Activated CD8-positive, alpha-beta memory T cell treated with anti-CD3 and anti-CD28 coated beads, Interleukin-2, amount 10 ng/mL, durations not matched to agents 7 days and 5 days (primary cell): ENCODE data around the gene ZNF487. TPM values are rescaled to one million over a fixed set of nuclear protein-coding genes. Genes with fewer than 3 reads are reported as not detected.
"Not testable (repeated sequence)": the region's sequence is repeated elsewhere in the genome, so short reads cannot be mapped to it uniquely, and the experiment has no call there.

ENCODE experiments used
- ATAC-seq: fragments of 150-1000 bp; cut with Tn5 transposase; one replicate; pipeline ENCODE4 v1.10.0; 2021; ENCODE audit warnings: moderate library complexity
- CTCF ChIA-PET: fragments of 350-600 bp; sonication (Branson Sonifier 250); formaldehyde crosslinking; loops from one replicate; lab custom pipeline; 2021; ENCODE audit warnings: antibody characterized with exemption; lab: Charles Lee
- DNase-seq: peaks from one replicate; pipeline ENCODE4 v3.0.0-alpha.2; 2020
- H3K27ac Mint-ChIP-seq: one replicate; pipeline ENCODE4 v1.8.0; 2021; ENCODE audit warnings: mild to moderate bottlenecking, mixed read lengths
- H3K27me3 Mint-ChIP-seq: one replicate; pipeline ENCODE4 v1.8.0; 2021; ENCODE audit warnings: mixed read lengths
- H3K36me3 Mint-ChIP-seq: one replicate; pipeline ENCODE4 v1.8.0; 2021; ENCODE audit warnings: mild to moderate bottlenecking, mixed read lengths
- H3K4me1 Mint-ChIP-seq: one replicate; pipeline ENCODE4 v1.8.0; 2021; ENCODE audit warnings: mixed read lengths
- H3K4me3 Mint-ChIP-seq: one replicate; pipeline ENCODE4 v1.8.0; 2021; ENCODE audit warnings: mild to moderate bottlenecking, moderate library complexity, mixed read lengths
- H3K9me3 Mint-ChIP-seq: one replicate; pipeline ENCODE4 v1.8.0; 2022; ENCODE audit warnings: low read depth, mixed read lengths
- total RNA-seq, 2 experiments: library from RNA; stranded (reverse); gene quantifications; one replicate each; pipeline ENCODE4 v1.2.3, GENCODE V29; 2021

The ZNF487 gene
- total RNA-seq, 2 experiments from 2014 or later = 1.9 to 2.7 TPM

DNA sequence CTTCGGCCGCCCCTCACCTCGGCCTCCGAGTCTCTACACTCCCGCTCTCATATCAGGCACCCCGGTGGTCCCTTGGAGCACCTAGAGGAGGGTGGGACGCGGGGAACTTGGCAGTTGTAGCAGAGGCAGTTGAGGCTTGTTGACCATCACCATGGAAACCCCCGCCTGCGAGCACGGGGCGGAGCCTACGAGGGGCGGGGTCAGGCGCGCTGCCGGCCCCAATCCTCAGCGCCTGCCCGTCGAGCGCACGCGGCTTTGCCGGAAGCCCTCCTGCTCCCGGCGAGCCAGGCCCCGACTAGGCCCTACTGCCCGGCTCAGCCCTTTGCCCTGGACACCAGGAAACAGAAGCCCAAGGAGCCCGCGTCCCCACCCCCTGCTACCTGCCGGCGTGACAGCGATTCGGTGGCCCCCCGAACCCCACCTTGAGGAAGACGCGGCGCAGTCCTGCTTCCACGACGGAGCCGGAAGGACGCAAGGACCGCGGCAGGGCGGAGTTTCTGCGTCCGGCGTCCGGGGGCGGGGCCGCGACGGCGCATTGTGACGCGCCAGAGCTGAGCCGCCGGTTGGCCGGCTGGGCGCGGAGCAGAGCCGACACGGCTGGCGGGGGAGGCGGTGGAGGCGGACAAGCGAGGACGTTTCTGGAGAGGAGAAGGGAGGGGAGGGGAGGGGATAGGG lies 28.1 kb upstream of the ZNF487 start, which contains the start of gene HNRNPF:
Gene HNRNPF, minus strand, starts transcription at position 477 of the 675 bp plus-strand sequence. CDS start 21,302 bp downstream, outside the sequence.
- H3K27ac Mint-ChIP-seq = peak within 1 kb of the TSS; percentile 98
- H3K4me3 Mint-ChIP-seq = peak within 1 kb of the TSS; percentile 98
- H3K9me3 Mint-ChIP-seq = no peaks in the 10 kb centered on the region
- DNase-seq (peak; percentile 96), ATAC-seq (peak; percentile 77)
- H3K36me3 Mint-ChIP-seq = peaks cover 28% of the 10 kb centered on the region
- H3K27me3 Mint-ChIP-seq = no peaks in the 10 kb centered on the region
- H3K4me1 Mint-ChIP-seq = peaks cover 20% of the 10 kb centered on the region
- CTCF ChIA-PET = interaction anchor here (1.4 to 1.9 kb wide), 5 partner anchors 10 to 18 kb away, joined by 4 to 19 read pairs (median 5); no protein-coding TSS in a partner anchor

DNA sequence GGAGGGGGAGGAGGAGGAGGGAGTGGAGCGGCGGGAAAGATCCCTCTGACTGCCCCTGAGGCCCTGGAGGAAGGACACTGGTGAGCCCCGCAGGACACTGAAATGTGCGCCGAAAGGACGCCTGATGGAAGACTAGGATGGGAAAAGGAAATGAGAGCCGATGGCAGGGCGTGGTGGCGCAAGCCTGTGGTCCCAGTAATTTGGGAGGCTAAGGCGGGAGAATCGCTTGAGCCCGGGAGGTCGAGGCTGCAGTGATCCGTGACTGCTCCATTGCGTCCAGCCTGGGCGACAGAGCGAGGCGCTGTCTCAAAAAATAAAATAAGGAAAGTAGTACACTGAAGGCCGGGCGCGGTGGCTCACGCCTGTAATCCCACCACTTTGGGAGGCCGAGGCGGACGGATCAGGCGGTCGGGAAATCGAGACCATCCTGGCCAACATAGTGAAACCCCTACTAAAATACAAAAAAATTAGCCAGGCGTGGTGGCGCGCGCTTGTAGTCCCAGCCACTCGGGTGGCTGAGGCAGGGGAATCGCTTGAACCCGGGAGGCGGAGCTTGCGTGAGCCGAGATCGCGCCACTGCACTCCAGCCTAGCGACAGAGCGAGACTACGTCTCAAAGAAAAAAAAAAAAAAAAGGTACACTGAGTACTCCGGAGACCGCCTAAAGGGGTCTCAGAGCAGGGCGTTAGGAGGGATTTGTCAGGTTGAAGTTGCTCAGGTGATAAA lies 27.4 kb upstream of the ZNF487 start:
- H3K4me3 Mint-ChIP-seq = peak overlapping the region; percentile 98
- peak overlapping the region; percentile 98 for H3K27ac Mint-ChIP-seq
- H3K27me3 Mint-ChIP-seq = no peaks in the 10 kb centered on the region
- H3K36me3 Mint-ChIP-seq = peaks cover 23% of the 10 kb centered on the region
- peak; percentile 90 for DNase-seq
- CTCF ChIA-PET = interaction anchor here (0.8 to 1.7 kb wide), 6 partner anchors 9 to 118 kb away, joined by 3 to 19 read pairs (median 4); no protein-coding TSS in a partner anchor
- ATAC-seq = peak; percentile 10
- no peaks in the 10 kb centered on the region for H3K9me3 Mint-ChIP-seq
- peaks cover 14% of the 10 kb centered on the region for H3K4me1 Mint-ChIP-seq

DNA sequence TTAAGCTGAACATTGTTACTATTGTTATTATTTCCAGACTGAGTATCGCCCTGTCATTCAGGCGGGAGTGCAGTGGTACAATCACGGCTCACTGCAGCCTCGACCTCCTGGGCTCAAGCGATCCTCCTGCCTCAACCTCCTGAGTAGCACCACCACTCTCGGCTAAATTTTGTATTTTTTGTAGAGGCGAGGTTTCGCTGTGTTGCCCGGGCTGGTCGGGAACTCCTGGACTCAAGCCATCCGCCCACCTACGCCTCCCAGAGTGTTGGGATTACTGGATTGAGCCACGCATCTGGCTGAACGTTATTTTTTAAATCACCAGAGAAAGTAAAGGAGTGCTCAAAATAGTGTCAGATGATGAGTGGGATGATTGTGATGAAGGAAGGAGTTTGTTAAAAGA lies 26.6 kb upstream of the ZNF487 start:
- ATAC-seq (no peak), DNase-seq (no peak)
- Mint-ChIP-seq H3K27me3 (no peaks in the 10 kb centered on the region), H3K9me3 (no peaks in the 10 kb centered on the region), H3K4me3 (peak overlapping the region; percentile 98), H3K27ac (peak overlapping the region; percentile 98), H3K4me1 (peaks cover 11% of the 10 kb centered on the region), H3K36me3 (peaks cover 19% of the 10 kb centered on the region)
- CTCF ChIA-PET = interaction anchor here (0.8 to 1.7 kb wide), 7 partner anchors 9 to 119 kb away, joined by 3 to 19 read pairs (median 3); partner anchors contain the start of gene ZNF487

DNA sequence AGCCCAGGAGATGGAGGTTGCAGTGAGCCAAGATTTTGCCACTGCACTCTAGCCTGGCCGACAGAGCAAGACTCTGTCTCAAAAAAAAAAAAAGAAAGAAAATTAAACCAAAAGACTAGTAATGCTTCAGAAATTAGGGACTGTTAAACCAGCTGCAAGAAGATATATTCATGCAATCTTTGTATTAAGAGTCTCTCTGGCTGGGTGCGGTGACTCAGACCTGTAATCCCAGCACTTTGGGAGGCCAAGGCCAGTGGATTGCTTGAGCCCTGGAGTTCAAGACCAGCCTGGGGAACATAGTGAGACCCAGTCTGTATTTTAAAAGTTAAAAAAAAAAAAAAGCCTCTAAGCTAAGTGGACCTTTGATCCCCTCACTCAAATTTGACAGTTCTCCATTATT lies 25.4 kb upstream of the ZNF487 start:
- Mint-ChIP-seq H3K27ac (no peak overlapping the region), H3K4me3 (no peak overlapping the region), H3K4me1 (peaks cover 11% of the 10 kb centered on the region), H3K27me3 (no peaks in the 10 kb centered on the region), H3K9me3 (no peaks in the 10 kb centered on the region), H3K36me3 (peaks cover 11% of the 10 kb centered on the region)
- ATAC-seq = no peak
- no peak for DNase-seq
- CTCF ChIA-PET = interaction anchor here (0.9 to 1.4 kb wide), 2 partner anchors 25 to 118 kb away, joined by 3 read pairs; partner anchors contain the start of gene ZNF487

DNA sequence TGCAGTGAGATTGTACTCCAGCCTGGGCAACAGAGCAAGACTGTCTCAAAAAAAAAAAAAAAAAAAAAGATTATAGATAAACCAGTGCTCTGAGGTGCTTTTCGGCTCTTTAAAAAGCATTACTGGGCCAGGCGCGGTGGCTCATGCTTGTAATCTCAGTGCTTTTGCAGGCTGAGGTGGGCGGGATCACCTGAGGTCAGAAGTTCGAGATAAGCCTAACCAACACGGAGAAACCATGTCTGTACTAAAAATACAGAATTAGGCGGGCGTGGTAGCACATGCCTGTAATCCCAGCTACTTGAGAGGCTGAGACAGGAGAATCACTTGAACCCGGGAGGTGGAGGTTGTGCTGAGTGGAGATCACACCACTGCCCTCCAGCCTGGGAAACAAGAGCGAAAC lies 21.4 kb upstream of the ZNF487 start:
- DNase-seq = no peak
- Mint-ChIP-seq H3K9me3 (no peaks in the 10 kb centered on the region), H3K27ac (no peak overlapping the region), H3K36me3 (peaks cover 2% of the 10 kb centered on the region), H3K27me3 (no peaks in the 10 kb centered on the region), H3K4me1 (peaks cover 33% of the 10 kb centered on the region), H3K4me3 (no peak overlapping the region)
- no peak for ATAC-seq
- CTCF ChIA-PET = interaction anchor here (0.9 kb wide), 1 partner anchor 15 kb away, joined by 3 read pairs; no protein-coding TSS in a partner anchor

DNA sequence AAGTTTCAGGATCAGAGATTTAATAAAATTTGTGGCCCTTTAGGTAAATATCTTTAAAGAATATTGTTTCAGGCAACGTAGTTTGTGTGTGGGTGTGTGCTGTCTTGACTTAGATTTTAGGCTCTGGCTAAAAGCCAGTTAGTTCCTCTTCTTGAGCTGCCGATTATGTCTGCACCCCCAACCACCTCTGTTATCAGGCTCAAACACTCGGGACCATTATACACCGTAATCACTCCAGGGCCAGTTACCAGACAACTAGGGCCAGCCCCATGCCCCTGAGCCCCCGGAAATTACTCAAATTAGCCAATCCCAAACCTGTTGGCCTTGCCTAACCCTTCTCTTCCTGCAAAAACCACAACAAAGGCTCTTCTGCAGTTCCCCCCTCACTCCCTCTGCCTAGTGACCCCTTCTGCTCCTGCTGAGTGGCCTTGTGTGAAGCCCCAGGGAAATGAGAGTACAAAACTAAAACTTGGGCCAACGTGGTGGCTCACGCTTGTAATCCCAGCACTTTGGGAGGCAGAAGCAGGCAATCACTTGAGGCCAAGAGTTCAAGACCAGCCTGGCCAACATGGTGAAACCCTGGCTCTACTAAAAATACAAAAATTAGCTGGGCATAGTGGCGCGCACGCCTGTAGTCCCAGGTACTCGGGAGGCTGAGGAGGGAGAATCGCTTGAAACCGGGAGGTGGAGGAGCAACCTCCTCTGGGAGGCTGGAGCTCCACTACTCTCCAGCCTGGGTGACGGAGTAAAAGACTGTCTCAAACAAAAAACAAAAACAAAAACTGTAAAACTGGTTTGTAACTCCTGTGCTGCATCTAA lies 18.8 kb upstream of the ZNF487 start:
- H3K9me3 Mint-ChIP-seq = no peaks in the 10 kb centered on the region
- H3K4me1 Mint-ChIP-seq = peaks cover 40% of the 10 kb centered on the region
- peaks cover 2% of the 10 kb centered on the region for H3K36me3 Mint-ChIP-seq
- CTCF ChIA-PET = interaction anchor here (0.8 to 3.1 kb wide), 8 partner anchors 9 to 297 kb away, joined by 3 to 19 read pairs (median 4); partner anchors contain the start of genes HNRNPF and ZNF487
- ATAC-seq = peak; percentile 28
- peak; percentile 79 for DNase-seq
- H3K27me3 Mint-ChIP-seq = no peaks in the 10 kb centered on the region
- peak overlapping the region; percentile 96 for H3K27ac Mint-ChIP-seq
- H3K4me3 Mint-ChIP-seq = peak overlapping the region; percentile 50

DNA sequence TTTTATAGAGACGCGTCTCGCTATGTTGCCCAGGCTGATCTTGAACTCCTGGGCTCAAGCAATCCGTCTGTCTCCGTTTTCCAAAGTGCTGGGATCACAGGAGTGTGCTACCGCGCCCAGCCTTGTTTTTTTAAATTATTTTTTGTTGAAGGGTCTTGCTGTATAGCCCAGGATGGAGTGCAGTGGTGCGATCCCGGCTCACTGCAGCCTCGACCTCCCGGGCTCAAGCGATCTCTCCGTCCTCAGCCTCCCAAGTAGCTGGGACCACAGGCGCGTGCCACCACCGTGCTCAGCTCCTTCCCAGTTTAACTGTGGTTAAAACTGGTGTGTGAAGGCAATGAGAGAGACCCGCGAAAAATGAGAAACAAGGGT lies 16.9 kb upstream of the ZNF487 start:
- ATAC-seq = no peak
- Mint-ChIP-seq H3K9me3 (no peaks in the 10 kb centered on the region), H3K4me3 (peak overlapping the region; percentile 85), H3K27ac (peak overlapping the region; percentile 96), H3K27me3 (no peaks in the 10 kb centered on the region), H3K4me1 (peaks cover 42% of the 10 kb centered on the region), H3K36me3 (peaks cover 4% of the 10 kb centered on the region)
- CTCF ChIA-PET = interaction anchor here (0.7 to 3.1 kb wide), 7 partner anchors 11 to 29 kb away, joined by 4 to 19 read pairs (median 7); partner anchors contain the start of gene HNRNPF
- DNase-seq = no peak

DNA sequence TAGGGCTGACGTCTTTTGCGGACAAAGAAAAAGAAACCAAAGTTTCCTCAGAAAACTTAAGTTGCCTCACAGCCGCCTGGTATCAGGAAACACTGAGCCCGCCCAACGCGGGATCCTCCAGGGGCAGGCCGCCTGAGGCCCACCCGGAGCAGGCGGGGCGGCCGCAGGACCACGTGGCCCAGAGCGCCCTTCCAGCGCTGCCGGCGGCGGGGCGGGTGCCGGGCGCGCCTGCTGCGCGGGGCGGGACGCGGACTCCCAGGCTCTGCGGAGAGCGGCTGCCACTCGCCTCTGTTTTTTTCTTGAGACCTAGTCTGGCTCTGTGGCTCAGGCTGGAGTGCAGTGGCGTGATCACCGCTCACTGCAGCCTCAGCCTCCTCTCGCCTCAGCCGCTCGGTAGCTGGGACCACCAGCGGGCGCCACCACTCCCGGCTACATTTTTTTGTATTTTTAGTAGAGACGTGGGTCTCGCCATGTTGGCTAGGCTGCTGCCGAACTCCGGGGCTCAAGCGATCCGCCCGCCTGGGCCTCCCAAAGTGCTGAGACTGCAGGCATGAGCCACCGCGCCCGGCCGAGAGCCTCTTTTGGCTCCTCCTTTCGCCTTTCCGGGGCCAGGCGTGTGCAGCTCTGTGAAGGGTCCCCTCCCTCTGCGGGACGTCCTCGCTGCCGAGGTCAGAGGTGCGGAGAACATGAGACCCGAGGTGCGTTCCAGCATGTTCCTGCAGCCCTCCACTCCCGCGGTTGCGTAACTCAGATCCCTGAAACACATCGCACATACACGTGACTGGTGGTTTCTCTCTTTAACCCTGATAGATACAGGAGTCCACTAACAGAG lies 16.3 kb upstream of the ZNF487 start:
- H3K27me3 Mint-ChIP-seq = no peaks in the 10 kb centered on the region
- peaks cover 42% of the 10 kb centered on the region for H3K4me1 Mint-ChIP-seq
- peak overlapping the region; percentile 98 for H3K27ac Mint-ChIP-seq
- CTCF ChIA-PET = interaction anchor here (0.7 to 3.1 kb wide), 8 partner anchors 11 to 31 kb away, joined by 3 to 19 read pairs (median 6); partner anchors contain the start of gene HNRNPF
- H3K9me3 Mint-ChIP-seq = no peaks in the 10 kb centered on the region
- DNase-seq = peak; percentile 93
- ATAC-seq = peak; percentile 89
- H3K4me3 Mint-ChIP-seq = peak overlapping the region; percentile 85
- peaks cover 4% of the 10 kb centered on the region for H3K36me3 Mint-ChIP-seq

DNA sequence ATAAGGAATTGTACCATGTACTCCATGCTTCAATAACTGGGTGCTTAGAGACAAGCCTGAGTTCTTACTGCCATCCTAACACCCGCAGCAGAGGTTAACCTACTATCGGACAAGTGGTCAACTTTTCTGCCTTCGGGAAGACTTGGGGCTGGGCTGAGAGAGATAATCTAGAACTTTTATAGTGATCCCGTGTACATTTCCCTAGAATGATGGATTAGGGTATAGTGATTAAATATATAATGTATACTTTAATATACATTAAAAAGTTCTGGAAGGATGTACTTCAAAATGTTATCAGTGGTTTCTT lies 15.8 kb upstream of the ZNF487 start:
- peak overlapping the region; percentile 85 for H3K4me3 Mint-ChIP-seq
- H3K27ac Mint-ChIP-seq = peak overlapping the region; percentile 98
- H3K27me3 Mint-ChIP-seq = no peaks in the 10 kb centered on the region
- ATAC-seq = no peak
- H3K36me3 Mint-ChIP-seq = peaks cover 4% of the 10 kb centered on the region
- no peak for DNase-seq
- peaks cover 48% of the 10 kb centered on the region for H3K4me1 Mint-ChIP-seq
- H3K9me3 Mint-ChIP-seq = no peaks in the 10 kb centered on the region
- CTCF ChIA-PET = interaction anchor here (1.4 to 2.2 kb wide), 3 partner anchors 11 to 30 kb away, joined by 3 to 8 read pairs (median 4); no protein-coding TSS in a partner anchor

DNA sequence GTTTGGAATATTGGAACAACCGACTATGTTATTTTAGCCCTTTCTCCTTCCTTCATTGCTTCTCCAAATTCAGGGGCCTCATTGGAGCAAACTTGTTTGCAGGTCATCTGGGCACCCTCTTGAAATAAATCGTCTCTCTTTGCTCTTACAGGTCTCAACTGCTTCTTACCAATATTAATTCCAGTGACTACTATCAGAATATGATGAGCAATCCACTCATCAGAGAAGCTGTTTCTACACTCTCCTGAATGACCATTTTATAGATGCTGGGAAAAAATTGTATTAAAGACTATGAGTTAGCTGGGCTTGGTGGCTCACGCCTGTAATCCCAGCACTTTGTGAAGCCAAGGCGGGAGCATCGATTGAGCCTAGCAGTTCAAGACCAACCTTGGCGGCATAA lies 15.4 kb upstream of the ZNF487 start:
- CTCF ChIA-PET = interaction anchor here (1.4 kb wide), 1 partner anchor 30 kb away, joined by 3 read pairs; no protein-coding TSS in a partner anchor
- Mint-ChIP-seq H3K27ac (peak overlapping the region; percentile 64), H3K4me3 (peak overlapping the region; percentile 85), H3K36me3 (peaks cover 4% of the 10 kb centered on the region), H3K9me3 (no peaks in the 10 kb centered on the region), H3K4me1 (peaks cover 49% of the 10 kb centered on the region), H3K27me3 (no peaks in the 10 kb centered on the region)
- no peak for DNase-seq
- ATAC-seq = no peak

DNA sequence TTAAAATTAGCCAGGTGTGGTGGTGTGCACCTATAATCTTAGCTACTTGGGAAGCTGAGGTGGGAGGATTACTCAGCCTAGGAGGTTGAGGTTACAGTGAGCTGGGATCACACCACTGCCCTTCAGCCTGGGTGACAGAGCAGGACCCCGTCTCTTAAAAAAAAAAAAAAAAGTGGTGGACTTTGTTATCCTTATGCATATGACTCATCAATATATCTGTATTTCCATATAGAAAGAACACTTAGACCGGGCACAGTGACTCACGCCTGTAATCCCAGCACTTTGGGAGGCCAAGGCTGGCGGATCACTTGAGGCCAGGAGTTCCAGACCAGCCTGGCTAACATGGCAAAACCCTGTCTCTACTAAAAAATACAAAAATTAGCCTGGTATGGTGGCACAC lies 15.0 kb upstream of the ZNF487 start:
- H3K9me3 Mint-ChIP-seq, DNase-seq, ATAC-seq, H3K36me3 Mint-ChIP-seq, H3K27me3 Mint-ChIP-seq, H3K4me3 Mint-ChIP-seq, CTCF ChIA-PET: not testable (repeated sequence)
- peaks cover 49% of the 10 kb centered on the region for H3K4me1 Mint-ChIP-seq
- H3K27ac Mint-ChIP-seq = peak overlapping the region; percentile 64

DNA sequence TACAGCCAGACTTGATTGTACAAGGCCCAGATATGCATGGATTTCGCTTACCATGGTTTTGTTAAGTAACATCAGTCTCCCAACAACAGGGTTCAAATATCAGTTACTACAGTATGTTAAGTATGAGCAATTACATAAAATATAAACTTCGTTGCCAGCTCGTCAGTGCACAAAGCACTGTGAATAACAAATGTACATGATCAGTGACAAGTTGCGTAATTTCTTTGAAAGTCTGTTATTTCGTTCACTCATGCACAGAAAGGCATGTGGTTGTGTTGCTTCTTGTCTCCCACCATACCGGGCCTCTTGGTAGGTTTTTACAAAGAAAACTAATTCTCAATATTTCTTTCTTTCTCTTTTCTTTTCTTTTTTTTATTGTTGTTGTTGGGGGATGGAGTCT lies 12.5 kb upstream of the ZNF487 start:
- no peak for DNase-seq
- Mint-ChIP-seq H3K27ac (no peak overlapping the region), H3K4me1 (peaks cover 35% of the 10 kb centered on the region), H3K36me3 (peaks cover 4% of the 10 kb centered on the region), H3K27me3 (no peaks in the 10 kb centered on the region), H3K4me3 (no peak overlapping the region), H3K9me3 (no peaks in the 10 kb centered on the region)
- no peak for ATAC-seq
- CTCF ChIA-PET = no interaction called here
